ENCODE data around the gene HAGH. TPM values are rescaled to one million over a fixed set of nuclear protein-coding genes. Genes with fewer than 3 reads are reported as not detected.

The HAGH gene
- total and polyA plus RNA-seq, 10 of the 15 experiments (the other 5 are each of a cell fraction or from before 2014, with no cell fraction given), result 2.0 to 50.1 (median 22.4) TPM

GRCh38 chr16:1788095-1788707 lies 38.4 kb downstream of the HAGH start:
- no peak overlapping the region for H3K4me2 ChIP-seq (ENCODE audit: control insufficient read depth, insufficient read depth)
- H3K27me3 ChIP-seq (replicated peaks in 1 of 2; ENCODE audit: control insufficient read depth in 2 of 2, insufficient read depth in 2 of 2, low read length in 1 of 2), result no peaks in the 10 kb centered on the region
- peaks cover 15% of the 10 kb centered on the region for H3K79me2 ChIP-seq (ENCODE audit: control insufficient read depth, insufficient read depth, low read length)
- intact Hi-C loops (cut with micrococcal nuclease; ENCODE audit: unreplicated experiment) (no loop called here), in situ Hi-C loops (cut with MboI) (no loop called here)
- no peaks in the 10 kb centered on the region for H4K20me1 ChIP-seq (ENCODE audit: control insufficient read depth, insufficient read depth)
- ATAC-seq (no peak), FAIRE-seq (no peak), DNase-seq (ENCODE audit: low read depth, low spot score) (no peak)
- H3K36me3 ChIP-seq (ENCODE audit: control insufficient read depth in 2 of 2, insufficient read depth in 2 of 2, low read length in 1 of 2), result peaks cover 5 to 12% of the 10 kb centered on the region in 2 experiments; a peak in 3 of 4 replicates
- POLR2A ChIA-PET, result no interaction called here
- RAD21 ChIA-PET (ENCODE audit: unreplicated experiment), result no interaction called here
- CTCF ChIA-PET, result no interaction called here
- TF ChIP-seq POLR2A (IDR thresholded peaks at IDR 0.05; ENCODE audit: low read depth, low read length) (no peak), NRF1 (conservative IDR thresholded peaks at IDR 0.05; ENCODE audit: low read depth, low read length) (no peak), ESRRA (IDR thresholded peaks at IDR 0.05; ENCODE audit: low read length) (no peak), NR2F1 (conservative IDR thresholded peaks at IDR 0.05) (no peak), YBX1 (IDR thresholded peaks at IDR 0.05) (no peak), IKZF2 (IDR thresholded peaks at IDR 0.05) (no peak), SRF (IDR thresholded peaks at IDR 0.05; ENCODE audit: low read depth in 2 of 2, low read length in 2 of 2) (no peak), ATF7 (IDR thresholded peaks at IDR 0.05; ENCODE audit: low read depth) (no peak)
- H3K4me1 ChIP-seq (ENCODE audit: control insufficient read depth, insufficient read depth, low read length), result no peaks in the 10 kb centered on the region
- H3K4me3 ChIP-seq, result no peak overlapping the region
- H3K27ac ChIP-seq (ENCODE audit: control insufficient read depth, insufficient read depth), result no peak overlapping the region
- WGBS (ENCODE audit: insufficient coverage, insufficient replicate concordance, low lambda C conversion rate, missing lambda C conversion rate), result 98% methylated on average over 35 of the region's 38 CpGs
- no peaks in the 10 kb centered on the region for H3K9me3 ChIP-seq (replicated peaks; ENCODE audit: control insufficient read depth, insufficient read depth, low read length)
- H3K9ac ChIP-seq (ENCODE audit: control insufficient read depth, insufficient read depth, low read length), result no peak overlapping the region
- SMC1A ChIA-PET (ENCODE audit: uncharacterized antibody, unreplicated experiment), result no interaction called here
- no TSS peak for BruUV-seq (replicated peaks)
- H2AFZ ChIP-seq (ENCODE audit: control insufficient read depth, low read depth, low read length), result no peak overlapping the region

- in situ Hi-C loops (cut with MboI), result no loop called here
- Histone ChIP-seq H3K79me2 (ENCODE audit: control insufficient read depth, insufficient read depth, low read length) (peaks cover 15% of the 10 kb centered on the region), H4K20me1 (ENCODE audit: control insufficient read depth, insufficient read depth) (no peaks in the 10 kb centered on the region), H3K27me3 (replicated peaks in 1 of 2; ENCODE audit: control insufficient read depth in 2 of 2, insufficient read depth in 2 of 2, low read length in 1 of 2) (no peaks in the 10 kb centered on the region), H3K9ac (ENCODE audit: control insufficient read depth, insufficient read depth, low read length) (no peak overlapping the region), H3K4me3 (no peak overlapping the region), H3K9me3 (replicated peaks; ENCODE audit: control insufficient read depth, insufficient read depth, low read length) (no peaks in the 10 kb centered on the region), H3K4me1 (ENCODE audit: control insufficient read depth, insufficient read depth, low read length) (no peaks in the 10 kb centered on the region), H2AFZ (ENCODE audit: control insufficient read depth, low read depth, low read length) (no peak overlapping the region), H3K4me2 (ENCODE audit: control insufficient read depth, insufficient read depth) (no peak overlapping the region), H3K27ac (ENCODE audit: control insufficient read depth, insufficient read depth) (no peak overlapping the region), H3K36me3 (ENCODE audit: control insufficient read depth in 2 of 2, insufficient read depth in 2 of 2, low read length in 1 of 2) (peaks cover 5 to 12% of the 10 kb centered on the region in 2 experiments; a peak in 3 of 4 replicates)
- DNase-seq (ENCODE audit: low read depth, low spot score) (no peak), ATAC-seq (no peak), FAIRE-seq (no peak)
- ChIA-PET SMC1A (ENCODE audit: uncharacterized antibody, unreplicated experiment) (no interaction called here), CTCF (no interaction called here), RAD21 (ENCODE audit: unreplicated experiment) (no interaction called here), POLR2A (no interaction called here)
- no TSS peak for BruUV-seq (replicated peaks)
- intact Hi-C loops (cut with micrococcal nuclease; ENCODE audit: unreplicated experiment), result no loop called here
- whole genome bisulfite sequencing (ENCODE audit: insufficient coverage, insufficient replicate concordance, low lambda C conversion rate, missing lambda C conversion rate), result 90% methylated on average over 41 of the region's 44 CpGs
- TF ChIP-seq SRF (IDR thresholded peaks at IDR 0.05; ENCODE audit: low read depth in 2 of 2, low read length in 2 of 2) (no peak), YY1 (IDR thresholded peaks at IDR 0.05; ENCODE audit: low read depth, low read length) (no peak), NBN (IDR thresholded peaks at IDR 0.05) (no peak), BMI1 (IDR thresholded peaks at IDR 0.05; ENCODE audit: borderline replicate concordance) (no peak), RUNX3 (IDR thresholded peaks at IDR 0.05; ENCODE audit: low read length) (no peak), ZBTB40 (IDR thresholded peaks at IDR 0.05; ENCODE audit: borderline replicate concordance) (no peak), POLR2A (IDR thresholded peaks at IDR 0.05; ENCODE audit: low read depth, low read length) (no peak)
Measured at GRCh38 chr16:1787322-1788094, 39.1 kb downstream of the HAGH start.
